GM12878 (cell line): ENCODE data around the gene HTD2. TPM values are rescaled to one million over a fixed set of nuclear protein-coding genes. Genes with fewer than 3 reads are reported as not detected.

Source experiments
- ATAC-seq: fragments of 200-7000 bp; cut with Tn5 transposase; 3 replicates; pipeline ENCODE4 v1.9.1; 2020; ENCODE audit warnings: mild to moderate bottlenecking, moderate library complexity
- BruUV-seq: library from RNA; stranded (reverse); fragments of 400-500 nt; replicated peaks from 2 replicates; lab custom pipeline; 2021; lab: Mats Ljungman, UMichigan
- CTCF ChIA-PET: fragments of 300-600 bp; sonication (Branson Sonifier 250); formaldehyde crosslinking; extraction: SDS; loops from one replicate; lab custom pipeline; 2021; ENCODE audit warnings: inconsistent platforms; lab: Yijun Ruan, JAX
- POLR2A ChIA-PET: fragments of 350-600 bp; formaldehyde crosslinking; extraction: SDS; loops from one replicate; lab custom pipeline; 2021; ENCODE audit warnings: inconsistent platforms; lab: Charles Lee
- RAD21 ChIA-PET: fragments of 300-600 bp; sonication (Branson Sonifier 250); formaldehyde crosslinking; loops from one replicate; lab custom pipeline; 2023; ENCODE audit warnings: antibody characterized with exemption; ENCODE audit not compliant: unreplicated experiment; lab: Charles Lee
- SMC1A ChIA-PET: fragments of 300-600 bp; sonication (Branson Sonifier 250); formaldehyde crosslinking; loops from one replicate; lab custom pipeline; 2023; ENCODE audit not compliant: unreplicated experiment, uncharacterized antibody; lab: Charles Lee
- DNase-seq: peaks from one replicate; pipeline ENCODE4 v3.0.0-alpha.2; 2011; ENCODE audit warnings: low read depth, low spot score
- FAIRE-seq: peaks from 3 replicates; lab custom pipeline; 2011; peaks lifted over from hg19 to GRCh38; lab: Jason Lieb, UNC
- H2AFZ ChIP-seq: 2 replicates; pipeline ENCODE4 v1.6.0; 2011; ENCODE audit warnings: low read depth, low read length, control low read depth; ENCODE audit not compliant: control insufficient read depth
- H3K27ac ChIP-seq: 2 replicates; pipeline ENCODE4 v1.5.1; 2011; ENCODE audit warnings: control low read depth; ENCODE audit not compliant: control insufficient read depth, insufficient read depth
- H3K27me3 ChIP-seq, 2 experiments: replicated peaks in 1 of 2; 2 replicates each; pipeline versions ENCODE4 v1.6.0 to v1.6.1; 2011; ENCODE audit warnings: low read length in 1 of 2; ENCODE audit not compliant: control insufficient read depth in 2 of 2, insufficient read depth in 2 of 2
- H3K36me3 ChIP-seq, 2 experiments: 2 replicates each; pipeline ENCODE4 v1.5.1; 2011; ENCODE audit warnings: low read length in 1 of 2; ENCODE audit not compliant: control insufficient read depth in 2 of 2, insufficient read depth in 2 of 2
- H3K4me1 ChIP-seq: 2 replicates; pipeline ENCODE4 v1.6.1; 2011; ENCODE audit warnings: mild to moderate bottlenecking, low read length, moderate library complexity, mixed read lengths; ENCODE audit not compliant: control insufficient read depth, insufficient read depth
- H3K4me2 ChIP-seq: 2 replicates; pipeline ENCODE4 v1.6.0; 2011; ENCODE audit warnings: control low read depth; ENCODE audit not compliant: control insufficient read depth, insufficient read depth
- H3K4me3 ChIP-seq: fragments of 200-600 bp; sonication (generic); 2 replicates; pipeline ENCODE4 v1.5.1; 2016
- H3K79me2 ChIP-seq: 2 replicates; pipeline ENCODE4 v1.6.0; 2011; ENCODE audit warnings: low read length; ENCODE audit not compliant: control insufficient read depth, insufficient read depth
- H3K9ac ChIP-seq: 2 replicates; pipeline ENCODE4 v1.8.0; 2011; ENCODE audit warnings: low read length, control low read depth, mixed read lengths; ENCODE audit not compliant: control insufficient read depth, insufficient read depth
- H3K9me3 ChIP-seq: replicated peaks from 3 replicates; pipeline ENCODE4 v1.5.1; 2011; ENCODE audit warnings: mild to moderate bottlenecking, low read length; ENCODE audit not compliant: control insufficient read depth, insufficient read depth
- H4K20me1 ChIP-seq: 2 replicates; pipeline ENCODE4 v1.6.0; 2011; ENCODE audit not compliant: control insufficient read depth, insufficient read depth
- ATF7 ChIP-seq: fragments of 450-650 bp; IDR thresholded peaks from 2 replicates; pipeline ENCODE4 v1.6.1; 2016; ENCODE audit warnings: low read depth, mild to moderate bottlenecking
- HDGF ChIP-seq: fragments of 450-650 bp; IDR thresholded peaks from 2 replicates; pipeline ENCODE4 v1.6.1; 2016; ENCODE audit warnings: antibody characterized with exemption
- IKZF1 ChIP-seq: fragments of 450-650 bp; conservative IDR thresholded peaks from 2 replicates; pipeline ENCODE4 v1.6.1; 2017; ENCODE audit warnings: antibody characterized with exemption, mild to moderate bottlenecking
- IRF4 ChIP-seq: IDR thresholded peaks from 2 replicates; pipeline ENCODE4 v1.6.1; 2011; ENCODE audit warnings: low read depth, low read length
- NFYB ChIP-seq: IDR thresholded peaks from 2 replicates; pipeline ENCODE4 v1.6.1; 2011; ENCODE audit warnings: low read depth, mild to moderate bottlenecking, low read length, improper control_type of control experiment, moderate library complexity; ENCODE audit not compliant: insufficient read depth
- PAX8 ChIP-seq: fragments of 450-650 bp; IDR thresholded peaks from 2 replicates; pipeline ENCODE4 v1.6.1; 2017; ENCODE audit warnings: mild to moderate bottlenecking, moderate library complexity
- PKNOX1 ChIP-seq: fragments of 450-650 bp; IDR thresholded peaks from 2 replicates; pipeline ENCODE4 v1.6.1; 2016; ENCODE audit warnings: mild to moderate bottlenecking
- PML ChIP-seq: IDR thresholded peaks from 2 replicates; pipeline ENCODE4 v1.6.1; 2012; ENCODE audit warnings: low read length, inconsistent platforms
- SMAD1 ChIP-seq: fragments of 450-650 bp; IDR thresholded peaks from 2 replicates; pipeline ENCODE4 v1.6.1; 2018; ENCODE audit warnings: mild to moderate bottlenecking, low read depth; ENCODE audit not compliant: partially characterized antibody
- SMARCA5 ChIP-seq: fragments of 450-650 bp; IDR thresholded peaks from 2 replicates; pipeline ENCODE4 v1.6.1; 2017; ENCODE audit warnings: mild to moderate bottlenecking
- TCF7 ChIP-seq: IDR thresholded peaks from 2 replicates; pipeline ENCODE4 v1.6.1; 2014; ENCODE audit warnings: antibody characterized with exemption, borderline replicate concordance
- WRNIP1 ChIP-seq: IDR thresholded peaks from 2 replicates; pipeline ENCODE4 v1.6.1; 2011; ENCODE audit warnings: low read depth, low read length, improper control_type of control experiment, borderline replicate concordance
- WGBS: methylation state at CpG from one replicate; pipeline ENCODE4 v1.1.6; 2016; ENCODE audit warnings: low lambda C conversion rate; ENCODE audit not compliant: insufficient replicate concordance, insufficient coverage; ENCODE audit errors: missing lambda C conversion rate; 5-methylcytosine and 5-hydroxymethylcytosine counted together
- in situ Hi-C: fragments of 300-500 bp; cut with MboI; formaldehyde crosslinking; loops from 9 replicates; pipeline ENCODE4 v1.14.3; 2018; ENCODE audit warnings: mixed read lengths
- intact Hi-C: fragments of 100-400 bp; cut with micrococcal nuclease; formaldehyde crosslinking; loops from one replicate; pipeline ENCODE4 v1.14.2; 2022; ENCODE audit not compliant: unreplicated experiment
- polyA plus RNA-seq, 11 experiments: library from polyadenylated mRNA; depleted of rRNA in 4 of 11; unstranded in 6 of 11; stranded (reverse) in 5 of 11; fragments of >200 nt; fragmentation: Nextera tagmentation in 4 of 11; fragmentation: Illumina TruSeq in 1 of 11; extraction: Ambion mirVana in 4 of 11; extraction: Trizol in 1 of 11; gene quantifications; 1 replicate in 1 of 11; 2 replicates in 10 of 11; pipeline versions ENCODE4 v1.2.1 to v1.2.3, GENCODE V29; 2011 to 2016; ENCODE audit warnings: inconsistent platforms in 2 of 11, missing spikeins in 2 of 11, low read depth in 1 of 11
- total RNA-seq, 4 experiments: library from RNA; depleted of rRNA in 3 of 4; stranded (reverse); fragments of >200 nt in 3 of 4; fragmentation: Illumina TruSeq in 1 of 4; extraction: Trizol in 1 of 4; gene quantifications; 2 replicates each; pipeline versions ENCODE4 v1.2.1 to v1.2.3, GENCODE V29; 2013 to 2021
- TF ChIP-seq, protein P1 (sequence below): IDR thresholded peaks from 2 replicates; pipeline ENCODE4 v1.6.1; 2011; ENCODE audit warnings: mild to moderate bottlenecking, low read depth, low read length, moderate library complexity; ENCODE audit not compliant: insufficient replicate concordance
- TF ChIP-seq, protein P2 (sequence below): fragments of 450-650 bp; IDR thresholded peaks from 2 replicates; pipeline ENCODE4 v1.6.1; 2018; ENCODE audit warnings: mild to moderate bottlenecking, low read depth, moderate library complexity; ENCODE audit not compliant: partially characterized antibody

HTD2 gene
- total and polyA plus RNA-seq, 10 of the 15 experiments (the other 5 are each of a cell fraction or from before 2014, with no cell fraction given), result 5.9 to 24.7 (median 9.5) TPM

DNA sequence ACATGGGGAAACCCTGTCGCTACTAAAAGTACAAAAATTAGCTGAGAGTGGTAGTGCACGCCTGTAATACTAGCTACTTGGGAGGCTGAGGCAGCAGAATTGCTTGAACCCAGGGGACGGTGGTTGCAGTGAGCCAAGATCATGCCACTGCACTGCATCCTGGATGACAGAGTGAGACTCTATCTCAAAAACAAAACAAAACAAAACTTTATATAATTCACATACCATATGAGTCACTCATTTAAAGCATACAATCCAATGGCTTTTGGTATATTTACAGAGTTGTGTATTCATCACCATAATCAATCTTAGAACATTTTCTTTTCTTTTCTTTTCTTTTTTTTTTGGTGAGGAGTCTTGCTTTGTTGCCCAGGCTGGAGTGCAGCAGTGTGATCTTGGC, 35.1 kb downstream of the HTD2 start (continued):
- TF ChIP-seq, protein P1, sequence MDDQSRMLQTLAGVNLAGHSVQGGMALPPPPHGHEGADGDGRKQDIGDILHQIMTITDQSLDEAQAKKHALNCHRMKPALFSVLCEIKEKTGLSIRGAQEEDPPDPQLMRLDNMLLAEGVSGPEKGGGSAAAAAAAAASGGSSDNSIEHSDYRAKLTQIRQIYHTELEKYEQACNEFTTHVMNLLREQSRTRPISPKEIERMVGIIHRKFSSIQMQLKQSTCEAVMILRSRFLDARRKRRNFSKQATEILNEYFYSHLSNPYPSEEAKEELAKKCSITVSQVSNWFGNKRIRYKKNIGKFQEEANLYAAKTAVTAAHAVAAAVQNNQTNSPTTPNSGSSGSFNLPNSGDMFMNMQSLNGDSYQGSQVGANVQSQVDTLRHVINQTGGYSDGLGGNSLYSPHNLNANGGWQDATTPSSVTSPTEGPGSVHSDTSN, result no peak

- intact Hi-C loops (no loop called here), in situ Hi-C loops (no loop called here)
- ChIA-PET SMC1A (interaction anchor here (13.1 kb wide), 1 partner anchor 8 kb away, joined by 324 read pairs; no protein-coding TSS in a partner anchor), CTCF (interaction anchor here (0.7 to 1.1 kb wide), 2 partner anchors 9 to 124 kb away, joined by 3 to 4 read pairs; no protein-coding TSS in a partner anchor), RAD21 (interaction anchor here (2.5 kb wide), 1 partner anchor 9 kb away, joined by 6 read pairs; no protein-coding TSS in a partner anchor), POLR2A (interaction anchor here (12.4 kb wide), 1 partner anchor 9 kb away, joined by 221 read pairs; no protein-coding TSS in a partner anchor)
- no peak for FAIRE-seq
- DNase-seq, result no peak
- Histone ChIP-seq H3K4me3 (no peak overlapping the region), H3K27ac (no peak overlapping the region), H3K9ac (no peak overlapping the region), H3K4me2 (no peak overlapping the region), H3K79me2 (no peaks in the 10 kb centered on the region), H3K27me3 (no peaks in the 10 kb centered on the region), H3K9me3 (no peaks in the 10 kb centered on the region; the same call in 2 of the 3 replicates), H3K36me3 (no peaks in the 10 kb centered on the region), H4K20me1 (no peaks in the 10 kb centered on the region), H2AFZ (no peak overlapping the region), H3K4me1 (peaks cover 4% of the 10 kb centered on the region; the same call in 1 of the 2 replicates)
- no peak for ATAC-seq
- BruUV-seq, result no TSS peak
- 99% methylated on average over 5 of the region's 5 CpGs for WGBS
- TF ChIP-seq IKZF1 (no peak), PAX8 (no peak), ATF7 (no peak), NFYB (no peak), TCF7 (no peak), SMARCA5 (no peak), WRNIP1 (no peak), IRF4 (no peak), PKNOX1 (no peak), PML (no peak), SMAD1 (no peak), HDGF (no peak)
- TF ChIP-seq, protein P1, result no peak
- TF ChIP-seq, protein P2, sequence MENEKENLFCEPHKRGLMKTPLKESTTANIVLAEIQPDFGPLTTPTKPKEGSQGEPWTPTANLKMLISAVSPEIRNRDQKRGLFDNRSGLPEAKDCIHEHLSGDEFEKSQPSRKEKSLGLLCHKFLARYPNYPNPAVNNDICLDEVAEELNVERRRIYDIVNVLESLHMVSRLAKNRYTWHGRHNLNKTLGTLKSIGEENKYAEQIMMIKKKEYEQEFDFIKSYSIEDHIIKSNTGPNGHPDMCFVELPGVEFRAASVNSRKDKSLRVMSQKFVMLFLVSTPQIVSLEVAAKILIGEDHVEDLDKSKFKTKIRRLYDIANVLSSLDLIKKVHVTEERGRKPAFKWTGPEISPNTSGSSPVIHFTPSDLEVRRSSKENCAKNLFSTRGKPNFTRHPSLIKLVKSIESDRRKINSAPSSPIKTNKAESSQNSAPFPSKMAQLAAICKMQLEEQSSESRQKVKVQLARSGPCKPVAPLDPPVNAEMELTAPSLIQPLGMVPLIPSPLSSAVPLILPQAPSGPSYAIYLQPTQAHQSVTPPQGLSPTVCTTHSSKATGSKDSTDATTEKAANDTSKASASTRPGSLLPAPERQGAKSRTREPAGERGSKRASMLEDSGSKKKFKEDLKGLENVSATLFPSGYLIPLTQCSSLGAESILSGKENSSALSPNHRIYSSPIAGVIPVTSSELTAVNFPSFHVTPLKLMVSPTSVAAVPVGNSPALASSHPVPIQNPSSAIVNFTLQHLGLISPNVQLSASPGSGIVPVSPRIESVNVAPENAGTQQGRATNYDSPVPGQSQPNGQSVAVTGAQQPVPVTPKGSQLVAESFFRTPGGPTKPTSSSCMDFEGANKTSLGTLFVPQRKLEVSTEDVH, result no peak
Measured at GRCh38 chr3:58342676-58343075, 36.4 kb downstream of the HTD2 start.
